ENCODE measurements around the gene BEST4.

GRCh38 chr1:44835738-44836675 lies 48.0 kb upstream of the BEST4 start:
- TF ChIP-seq, protein P1, sequence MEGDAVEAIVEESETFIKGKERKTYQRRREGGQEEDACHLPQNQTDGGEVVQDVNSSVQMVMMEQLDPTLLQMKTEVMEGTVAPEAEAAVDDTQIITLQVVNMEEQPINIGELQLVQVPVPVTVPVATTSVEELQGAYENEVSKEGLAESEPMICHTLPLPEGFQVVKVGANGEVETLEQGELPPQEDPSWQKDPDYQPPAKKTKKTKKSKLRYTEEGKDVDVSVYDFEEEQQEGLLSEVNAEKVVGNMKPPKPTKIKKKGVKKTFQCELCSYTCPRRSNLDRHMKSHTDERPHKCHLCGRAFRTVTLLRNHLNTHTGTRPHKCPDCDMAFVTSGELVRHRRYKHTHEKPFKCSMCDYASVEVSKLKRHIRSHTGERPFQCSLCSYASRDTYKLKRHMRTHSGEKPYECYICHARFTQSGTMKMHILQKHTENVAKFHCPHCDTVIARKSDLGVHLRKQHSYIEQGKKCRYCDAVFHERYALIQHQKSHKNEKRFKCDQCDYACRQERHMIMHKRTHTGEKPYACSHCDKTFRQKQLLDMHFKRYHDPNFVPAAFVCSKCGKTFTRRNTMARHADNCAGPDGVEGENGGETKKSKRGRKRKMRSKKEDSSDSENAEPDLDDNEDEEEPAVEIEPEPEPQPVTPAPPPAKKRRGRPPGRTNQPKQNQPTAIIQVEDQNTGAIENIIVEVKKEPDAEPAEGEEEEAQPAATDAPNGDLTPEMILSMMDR (IDR thresholded peaks at IDR 0.05; ENCODE audit: low read length), result peak; percentile 92
- no peak for TF ChIP-seq EZH2 (IDR thresholded peaks at IDR 0.05; ENCODE audit: borderline replicate concordance, low read length)

Data from OCI-LY1 (cell line).